OCI-LY1 (cell line): Measurements from ENCODE around the gene TMEM89.

Source experiments
- CTCF ChIP-seq: fragments of 200-600 bp; sonication (generic), shearing (Covaris generic); IDR thresholded peaks from 2 replicates; pipeline ENCODE4 v1.5.1; 2017; ENCODE audit warnings: mild to moderate bottlenecking, antibody characterized with exemption, low read length, moderate library complexity, mixed read lengths
- EZH2 ChIP-seq: fragments of 200-600 bp; sonication (generic), shearing (Covaris generic); IDR thresholded peaks from 2 replicates; pipeline ENCODE4 v1.8.0; 2017; ENCODE audit warnings: borderline replicate concordance, mixed run types, mild to moderate bottlenecking, antibody characterized with exemption, low read length, moderate library complexity, mixed read lengths

- TF ChIP-seq EZH2 (no peak), CTCF (no peak)
Measured at GRCh38 chr3:48660800-48661400, 39.3 kb upstream of the TMEM89 start.
